A375 (cell line): Measurements from ENCODE around the gene KLF11. TPM values are rescaled to one million over a fixed set of nuclear protein-coding genes. Genes with fewer than 3 reads are reported as not detected.

Experiments
- small RNA-seq: library from RNA; depleted of rRNA; stranded (forward); fragments of <200 nt; gene quantifications from one replicate; pipeline ENCODE3, GENCODE V24; 2014
- total RNA-seq: library from RNA; depleted of rRNA; stranded (reverse); fragments of >200 nt; shearing (Covaris generic); gene quantifications from 2 replicates; pipeline ENCODE4 v1.2.3, GENCODE V29; 2014; rRNA removed

KLF11 gene
- 11.4 and 13.0 TPM in 2 replicates for total RNA-seq

DNA sequence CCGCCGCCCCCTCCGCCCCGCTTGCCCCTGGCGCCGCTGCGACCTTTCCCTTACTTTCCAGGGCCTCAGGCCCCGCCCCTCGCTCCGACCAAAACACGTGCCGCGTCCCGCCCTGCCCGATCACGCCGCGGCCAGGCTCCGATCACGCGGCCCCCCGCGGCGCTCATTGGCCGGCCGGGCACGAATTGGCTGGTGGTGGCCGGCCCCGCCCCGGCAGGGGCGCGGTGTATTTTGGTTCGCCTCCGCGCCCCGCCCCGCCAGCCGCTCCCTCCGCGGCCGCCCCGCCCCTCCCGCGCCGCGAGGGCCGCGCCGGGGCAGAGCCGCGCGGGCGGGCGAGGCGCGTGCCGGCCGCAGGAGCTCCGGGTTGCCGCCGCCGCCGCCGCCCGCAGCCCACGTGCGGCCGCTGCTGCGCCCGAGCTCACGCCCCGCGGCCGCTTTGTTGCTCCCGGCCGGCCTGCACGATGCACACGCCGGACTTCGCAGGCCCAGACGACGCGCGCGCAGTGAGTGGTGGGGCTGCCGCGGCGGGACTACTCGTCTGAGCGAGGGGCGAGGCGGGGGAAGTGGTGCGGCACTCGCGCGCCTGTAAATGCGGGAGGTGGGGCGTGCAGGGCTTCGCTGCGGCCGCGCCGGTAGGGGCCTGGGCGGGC, at the start of gene KLF11:
KLF11 (plus strand) TSS at position 295 of the 650 bp plus-strand sequence; CDS start at position 462, 167 bp downstream.

GRCh38 chr2:10079870-10080535, 36.7 kb downstream of the KLF11 start, which contains the start of gene CYS1:
Gene CYS1 (minus strand): TSS chr2:10080411. CDS start chr2:10080223, 188 bp downstream.

Small RNA genes lying within 50 kb of the gene (small RNA-seq; reads per million reads assigned to genes)
- not detected for gene RF00568

Other genes starting within 250 kb of the KLF11 start
- 13.1 and 14.9 TPM in 2 replicates for gene TAF1B, start 200.1 kb upstream of the KLF11 start, total RNA-seq
- 0.30 and 0.56 TPM in 2 replicates for gene GRHL1, start 91.9 kb upstream of the KLF11 start, total RNA-seq
- 0.13 and 1.7 TPM in 2 replicates for gene CYS1, start 36.9 kb downstream of the KLF11 start, total RNA-seq
- gene RRM2, start 79.2 kb downstream of the KLF11 start, total RNA-seq, result 144 and 217 TPM in 2 replicates